Measurements from ENCODE around the gene ANKRD36.
"Not testable (repeated sequence)": the region's sequence is repeated elsewhere in the genome, so short reads cannot be mapped to it uniquely, and the experiment has no call there.

Gene ANKRD36

DNA sequence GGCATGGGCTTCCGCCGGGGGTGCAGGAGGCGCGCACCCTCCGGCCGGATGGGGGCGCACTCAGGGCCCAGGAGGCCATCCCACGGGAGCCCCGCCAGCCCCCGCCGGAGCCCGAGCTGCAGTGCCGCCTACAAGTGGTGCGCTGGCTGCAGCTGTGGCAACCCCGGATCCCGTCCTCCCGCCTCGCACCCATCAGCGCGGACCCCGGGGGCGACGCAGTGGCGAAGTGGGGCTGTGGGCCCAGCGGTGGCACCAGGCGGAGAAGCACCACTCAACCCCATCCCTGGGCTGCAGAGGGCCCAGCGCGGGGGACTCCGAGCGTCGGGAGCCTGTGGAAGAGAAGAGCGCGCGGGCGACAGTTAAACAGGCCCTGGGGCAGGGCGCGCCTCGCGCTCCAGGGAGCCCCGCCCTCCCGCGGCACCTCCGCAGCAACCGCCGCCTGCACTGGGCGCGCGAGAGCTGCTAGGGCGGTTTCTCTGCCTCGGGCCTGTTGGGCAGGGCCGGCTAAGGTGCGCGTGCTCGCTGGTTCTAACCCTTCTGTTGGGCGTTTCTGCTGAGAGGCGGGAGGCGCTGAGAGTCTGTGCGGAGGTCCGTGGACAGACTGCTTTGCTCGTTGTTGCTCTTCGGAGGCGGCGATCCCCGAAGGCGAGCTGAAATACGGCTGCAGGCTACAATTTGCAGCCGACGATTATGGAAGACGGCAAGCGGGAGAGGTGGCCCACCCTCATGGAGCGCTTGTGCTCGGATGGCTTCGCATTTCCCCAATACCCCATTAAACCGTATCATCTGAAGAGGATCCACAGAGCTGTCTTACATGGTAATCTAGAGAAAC, at the start of gene ANKRD36:
Gene ANKRD36 (plus strand): TSS at position 104 of the 832 bp plus-strand sequence. CDS start 587 bp downstream, at position 691.
- peak; percentile 86 for DNase-seq

DNA sequence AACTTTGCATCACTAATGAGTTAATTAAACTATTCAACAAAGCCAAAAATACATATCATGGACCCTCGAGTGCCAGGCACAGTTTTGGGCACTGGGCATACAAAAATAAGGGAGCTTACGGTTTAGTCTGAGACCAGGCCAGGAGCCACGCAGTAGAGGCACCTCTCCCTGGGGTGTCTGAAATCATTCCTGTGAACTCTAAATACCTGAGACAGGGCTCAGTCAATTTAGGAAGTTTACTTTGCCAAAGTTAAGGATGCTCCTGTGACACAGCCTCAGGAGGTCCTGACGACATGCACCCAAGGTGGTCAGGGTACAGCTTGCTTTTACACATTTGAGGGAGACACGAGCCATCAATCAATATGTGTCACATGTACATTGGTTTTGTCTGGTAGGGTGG, 46.9 kb upstream of the ANKRD36 start:
- DNase-seq: not testable (repeated sequence)

DNA sequence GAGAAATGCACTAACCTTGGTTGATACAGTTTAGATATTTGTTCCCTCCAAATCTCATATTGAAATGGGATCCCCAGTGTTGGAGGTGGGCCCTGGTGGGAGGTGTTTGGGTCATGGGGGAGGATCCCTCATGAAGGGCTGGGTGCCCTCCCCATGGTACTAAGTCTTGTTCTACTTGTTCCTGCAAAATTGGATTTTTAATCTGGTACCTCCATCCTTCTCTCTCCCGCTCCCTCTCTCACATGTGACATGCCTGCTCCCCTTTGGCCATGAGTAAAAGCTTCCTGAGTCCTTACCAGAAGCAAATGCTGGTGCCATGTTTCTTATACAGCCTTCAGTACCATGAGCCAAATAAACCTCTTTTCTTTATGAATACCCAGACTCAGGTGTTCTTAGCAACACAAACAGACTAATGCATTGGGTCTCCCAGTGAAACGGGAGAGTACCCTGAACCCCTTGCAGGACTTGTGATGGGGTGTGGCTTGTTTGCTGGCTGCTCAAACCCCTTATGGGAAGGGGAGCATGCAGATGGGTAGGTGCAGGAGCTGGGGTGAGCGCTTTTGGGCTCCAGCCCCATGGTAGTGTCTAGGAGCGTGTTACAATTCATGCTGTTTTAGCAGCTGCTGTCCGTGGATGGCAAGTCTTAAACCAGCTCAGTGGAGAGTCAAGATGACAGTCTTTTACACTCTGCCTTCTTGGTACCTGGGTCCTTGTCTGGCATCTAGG, 45.5 kb upstream of the ANKRD36 start:
- DNase-seq: no peak

DNA sequence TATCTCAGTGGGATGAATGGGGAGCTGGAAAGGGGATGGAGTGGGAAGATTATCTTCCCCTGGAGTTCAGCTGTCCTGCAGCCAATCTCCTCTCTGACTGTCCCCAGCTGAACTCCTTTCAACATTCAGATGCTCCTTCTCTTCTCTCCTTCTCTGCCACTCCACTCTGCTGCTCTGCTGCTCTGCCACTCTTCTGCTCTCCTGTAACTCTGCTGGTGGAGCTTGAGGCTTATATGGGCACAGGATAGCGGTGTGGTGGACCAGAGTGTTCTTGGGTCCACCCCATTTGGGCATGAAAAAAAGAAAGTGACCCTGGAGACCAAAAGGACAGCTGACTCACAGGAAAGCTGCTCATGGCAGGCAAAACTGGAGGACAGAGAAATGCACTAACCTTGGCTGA, 44.9 kb upstream of the ANKRD36 start:
- no peak for DNase-seq

DNA sequence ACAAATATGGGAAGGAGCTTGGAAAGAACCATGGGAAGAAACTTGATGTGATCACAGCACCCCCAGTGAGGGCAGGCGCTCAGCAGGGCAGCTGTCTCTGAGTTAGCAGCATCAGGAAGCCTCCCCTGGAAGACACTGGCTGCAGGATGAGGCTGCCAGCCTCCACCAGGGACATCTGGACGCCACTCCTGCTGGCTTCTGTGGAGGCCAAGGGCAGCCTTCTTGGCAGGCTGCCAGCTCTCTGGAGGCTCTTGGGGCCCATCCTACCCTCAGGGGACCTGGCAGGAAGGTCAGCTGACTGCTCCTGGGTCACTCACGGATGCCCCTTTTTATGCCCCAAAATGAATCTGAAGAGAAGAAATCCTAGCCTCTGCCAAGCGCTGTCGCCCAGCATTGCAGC, 44.2 kb upstream of the ANKRD36 start:
- DNase-seq: not testable (repeated sequence)

DNA sequence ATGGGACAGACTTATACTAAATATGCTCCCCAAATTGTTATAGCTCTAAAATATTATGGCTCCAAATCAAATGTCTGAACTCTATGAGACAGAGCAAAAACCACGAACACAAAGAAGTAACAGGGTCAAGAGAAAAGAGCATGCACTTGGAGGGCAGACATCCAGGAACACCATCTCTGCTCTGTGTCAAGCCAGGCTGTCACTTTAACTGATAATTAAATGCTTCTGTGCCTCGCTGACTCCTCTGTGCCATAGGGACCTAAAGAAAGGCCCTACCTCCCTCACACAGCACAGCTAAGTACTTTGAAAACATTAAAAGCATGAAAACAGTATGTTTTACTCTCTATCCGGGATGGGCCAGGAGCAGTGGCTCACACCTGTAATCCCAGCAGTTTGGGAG, 42.0 kb upstream of the ANKRD36 start:
- DNase-seq: not testable (repeated sequence)

DNA sequence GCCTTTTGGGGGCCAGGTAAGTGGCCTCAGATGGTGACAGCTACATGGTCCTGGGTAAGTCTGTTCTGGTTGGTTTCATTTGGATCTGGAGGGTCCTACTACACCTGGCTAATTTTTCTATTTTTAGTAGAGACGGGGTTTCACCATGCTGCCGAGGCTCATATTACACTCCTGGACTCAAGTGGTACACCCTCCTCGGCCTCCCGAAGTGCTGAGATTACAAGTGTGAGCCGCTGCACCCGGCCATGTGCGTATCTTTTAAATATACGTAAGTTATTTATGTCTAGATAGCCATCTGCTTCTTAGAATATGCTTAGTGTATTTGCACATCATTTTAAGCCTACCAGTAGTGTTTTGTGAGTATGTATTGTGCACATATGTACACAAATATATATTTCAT, 35.7 kb upstream of the ANKRD36 start:
- not testable (repeated sequence) for DNase-seq

DNA sequence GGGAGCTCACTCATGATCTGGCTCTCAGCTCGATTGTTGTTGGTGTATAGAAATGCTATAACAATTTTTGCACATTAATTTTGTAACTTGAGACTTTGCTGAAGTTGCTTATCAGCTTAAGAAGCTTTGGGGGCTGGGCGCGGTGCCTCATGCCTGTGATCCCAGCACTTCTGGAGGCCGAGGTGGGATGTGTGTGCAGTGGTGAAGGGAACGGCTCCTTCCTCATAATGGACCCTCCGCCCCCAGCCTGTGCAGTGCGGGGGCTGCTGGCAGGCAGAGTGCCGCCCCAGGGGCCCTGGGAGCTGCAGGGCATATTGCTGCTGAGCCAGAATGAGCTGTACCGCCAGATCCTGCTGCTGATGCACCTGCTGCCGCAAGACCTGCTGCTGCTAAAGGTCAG, 32.1 kb upstream of the ANKRD36 start:
- not testable (repeated sequence) for DNase-seq

DNA sequence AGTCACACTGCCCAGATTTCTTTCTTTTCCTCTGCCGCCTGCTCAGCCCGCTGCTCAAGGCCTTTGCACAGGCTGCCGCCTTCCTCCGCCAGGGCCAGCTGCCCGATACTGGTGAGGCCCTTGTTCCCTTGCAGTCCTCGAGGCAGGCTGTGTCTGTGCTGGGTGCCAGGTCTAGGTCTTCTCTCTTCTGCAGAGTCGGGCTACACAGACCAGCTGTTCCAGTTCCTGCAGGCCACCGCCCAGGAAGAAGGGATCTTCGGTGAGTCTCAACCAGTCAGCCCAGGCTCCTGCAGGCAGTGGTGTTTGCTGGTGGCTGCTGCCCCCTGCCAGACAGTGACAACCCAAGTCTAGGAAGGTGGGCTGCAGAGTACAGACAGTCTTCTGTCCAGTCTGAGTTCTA, 30.7 kb upstream of the ANKRD36 start:
- not testable (repeated sequence) for DNase-seq

DNA sequence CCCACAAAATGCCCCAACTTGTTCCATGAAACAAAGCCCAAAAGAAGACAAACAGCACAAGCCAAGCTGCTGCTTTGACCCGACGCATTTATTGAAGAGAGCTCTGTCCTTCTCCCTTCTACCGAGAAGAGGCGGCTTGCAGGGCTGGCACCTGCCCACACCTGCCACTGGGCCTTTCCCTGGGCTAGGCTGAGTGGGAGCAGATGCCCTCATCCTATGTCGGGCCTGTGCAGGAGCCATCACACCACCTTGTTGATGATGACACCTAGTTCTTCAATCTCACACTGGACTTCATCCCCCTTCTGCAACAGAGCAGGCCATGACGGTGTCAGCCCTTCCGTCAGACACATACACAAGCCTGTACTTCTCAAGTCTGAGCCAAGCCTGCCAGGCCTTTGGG, 29.4 kb upstream of the ANKRD36 start:
- DNase-seq: not testable (repeated sequence)

DNA sequence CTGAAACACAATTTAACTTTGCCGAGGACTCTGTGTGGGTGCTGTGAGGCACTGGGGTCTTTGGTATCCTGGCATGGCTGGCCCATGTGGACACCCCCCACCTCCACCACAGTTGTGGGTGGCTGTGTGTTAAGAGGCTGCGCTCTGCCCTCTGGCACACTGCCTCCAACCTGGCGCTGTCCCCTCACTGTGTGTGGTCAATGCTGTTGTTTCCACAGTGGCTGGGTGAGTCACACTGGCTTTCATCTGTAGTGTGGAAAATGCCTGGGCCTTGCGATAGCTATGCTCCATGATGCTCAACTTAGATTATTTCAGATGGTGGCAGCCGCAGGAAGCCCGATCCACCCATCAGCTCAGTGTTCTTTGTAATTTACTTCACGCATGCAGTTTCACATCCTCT, 27.9 kb upstream of the ANKRD36 start:
- not testable (repeated sequence) for DNase-seq

DNA sequence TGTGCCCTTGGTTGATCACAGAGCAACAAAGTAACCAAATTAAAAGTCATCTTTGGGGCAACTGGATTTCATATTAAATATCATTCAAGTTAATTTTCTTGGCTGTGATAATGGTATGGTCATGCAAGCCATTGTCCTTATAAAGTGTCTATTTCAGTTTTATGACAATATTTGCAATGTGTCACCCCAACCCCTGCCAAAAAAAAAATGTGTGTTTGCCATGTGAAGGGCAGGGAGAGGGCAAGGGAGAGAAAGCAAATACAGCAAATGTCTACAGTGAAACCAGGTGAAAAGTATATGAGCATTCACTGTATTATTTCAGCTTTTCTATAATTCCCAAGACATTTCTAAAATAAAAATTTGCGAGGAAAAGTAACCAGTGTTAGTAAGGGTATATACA, 24.2 kb upstream of the ANKRD36 start:
- not testable (repeated sequence) for DNase-seq

DNA sequence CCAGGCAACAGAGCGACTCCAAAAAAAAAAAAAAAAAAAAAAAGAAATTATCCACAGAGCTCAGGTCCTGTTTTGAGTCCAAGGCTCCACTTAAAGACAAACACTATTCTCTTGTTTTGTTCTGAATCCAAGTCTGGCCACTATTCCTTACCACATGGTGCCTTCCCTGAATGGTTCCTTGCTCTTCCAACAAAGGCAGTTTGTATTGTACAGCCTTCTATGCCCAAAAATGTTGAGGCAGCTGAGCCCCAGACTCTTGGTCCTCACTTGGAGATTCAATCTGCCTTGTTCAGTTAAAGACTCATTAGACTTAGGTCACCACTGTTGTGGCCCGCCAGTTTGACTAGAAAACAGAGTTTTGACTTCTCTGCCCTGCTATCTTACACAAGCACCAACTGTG, 20.0 kb upstream of the ANKRD36 start:
- not testable (repeated sequence) for DNase-seq

DNA sequence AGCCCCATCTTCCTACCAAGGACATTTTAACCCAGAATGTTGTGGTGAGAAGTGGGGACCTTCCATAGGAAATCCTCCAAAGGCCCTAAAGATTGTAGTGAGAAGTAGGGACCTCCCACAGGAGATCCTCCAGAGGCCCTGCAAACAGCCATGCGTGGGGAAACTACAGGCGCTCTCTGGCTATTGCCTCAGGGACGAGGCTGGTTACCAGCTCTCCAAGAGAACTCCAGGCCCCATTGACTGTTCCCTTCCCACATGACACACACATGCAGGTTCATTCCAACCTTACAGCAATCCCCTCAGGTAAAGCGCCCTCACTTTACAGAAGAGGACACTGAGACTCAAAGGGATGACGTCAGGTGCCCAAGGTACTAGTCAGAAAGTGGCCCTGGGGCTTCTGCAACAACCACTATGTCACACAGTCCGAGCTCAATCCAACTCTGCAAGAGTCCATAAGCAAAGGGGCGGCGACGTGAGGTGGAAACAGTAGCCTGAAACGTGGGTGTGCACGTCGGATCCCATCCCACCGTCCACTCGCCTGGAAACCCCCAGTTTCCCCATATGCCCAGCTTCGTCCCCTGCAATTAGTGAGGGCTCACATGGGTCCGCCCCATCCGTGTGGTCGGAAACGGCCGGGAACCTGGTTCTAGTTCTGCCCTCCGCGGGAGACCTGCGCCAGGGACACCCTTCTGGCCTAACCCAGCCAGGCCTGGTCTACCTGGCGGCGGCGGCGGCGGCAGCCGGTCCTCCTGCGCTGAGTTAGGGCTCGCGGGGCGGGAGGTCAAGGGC, 18.8 kb upstream of the ANKRD36 start:
- DNase-seq: not testable (repeated sequence)

DNA sequence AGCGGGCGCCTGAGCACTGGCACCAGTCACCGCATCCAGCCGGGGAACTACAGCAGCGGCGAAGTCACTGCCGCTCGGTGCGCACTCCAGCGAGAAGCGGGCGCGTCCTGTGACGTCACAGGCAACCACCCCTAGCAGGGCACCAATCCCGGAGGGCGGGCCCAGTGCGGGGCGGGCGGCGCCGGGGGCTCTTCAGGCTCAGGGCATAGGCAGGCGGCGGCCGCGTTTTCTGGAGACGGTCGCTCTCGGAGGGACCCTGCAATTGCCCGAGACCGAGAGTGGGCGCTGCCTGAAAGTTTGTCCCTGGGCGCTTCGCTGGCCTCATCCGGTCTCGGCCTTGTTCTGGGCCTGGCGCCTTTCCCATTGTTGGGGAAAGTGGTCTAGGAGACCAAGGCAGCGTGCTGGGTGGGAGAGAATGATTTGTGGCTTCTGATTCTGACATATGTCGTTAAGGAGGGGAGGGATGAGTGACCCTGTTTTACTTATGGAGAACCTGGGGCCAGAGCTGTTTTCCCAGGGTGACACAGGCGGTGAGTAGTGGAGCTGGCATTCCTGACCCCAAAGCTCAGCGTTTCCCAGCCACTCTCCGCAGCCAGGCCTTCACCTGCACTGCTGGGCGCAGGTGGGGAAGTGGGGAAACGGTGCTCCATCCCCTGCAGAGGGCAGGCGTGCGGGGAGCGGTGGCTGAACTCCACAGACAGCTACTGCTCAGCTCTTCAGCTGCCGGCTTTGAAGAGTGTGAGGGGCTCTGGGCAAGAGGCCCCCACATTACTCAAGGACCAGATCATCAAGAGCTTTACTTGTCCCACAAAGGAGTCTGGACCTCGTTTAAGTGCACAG, 18.0 kb upstream of the ANKRD36 start, which contains the start of gene FAHD2B:
Gene FAHD2B (minus strand): TSS at position 111 of the 840 bp plus-strand sequence. CDS start 3,176 bp downstream, outside the sequence.
- peak; percentile 88 for DNase-seq

DNA sequence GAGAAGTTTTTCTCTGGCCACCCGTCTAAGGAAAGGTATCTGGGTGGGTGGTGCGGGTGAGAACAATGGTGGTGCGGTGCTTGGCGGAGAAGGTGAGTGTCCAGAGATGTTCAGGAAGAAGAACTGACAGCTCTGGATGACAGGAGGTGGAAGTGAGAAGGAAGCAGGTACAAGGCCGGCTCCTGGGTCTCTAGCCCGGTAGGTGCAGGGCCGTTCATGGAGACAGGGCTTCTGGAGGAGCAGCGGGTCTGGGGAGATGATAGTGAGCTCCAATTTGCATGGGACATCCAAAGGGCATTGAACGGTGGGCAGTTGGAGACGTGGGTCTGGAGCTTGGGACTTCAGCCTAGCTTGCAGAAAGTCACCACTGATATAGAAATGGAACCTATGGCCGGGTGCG, 17.3 kb upstream of the ANKRD36 start:
- no peak for DNase-seq

DNA sequence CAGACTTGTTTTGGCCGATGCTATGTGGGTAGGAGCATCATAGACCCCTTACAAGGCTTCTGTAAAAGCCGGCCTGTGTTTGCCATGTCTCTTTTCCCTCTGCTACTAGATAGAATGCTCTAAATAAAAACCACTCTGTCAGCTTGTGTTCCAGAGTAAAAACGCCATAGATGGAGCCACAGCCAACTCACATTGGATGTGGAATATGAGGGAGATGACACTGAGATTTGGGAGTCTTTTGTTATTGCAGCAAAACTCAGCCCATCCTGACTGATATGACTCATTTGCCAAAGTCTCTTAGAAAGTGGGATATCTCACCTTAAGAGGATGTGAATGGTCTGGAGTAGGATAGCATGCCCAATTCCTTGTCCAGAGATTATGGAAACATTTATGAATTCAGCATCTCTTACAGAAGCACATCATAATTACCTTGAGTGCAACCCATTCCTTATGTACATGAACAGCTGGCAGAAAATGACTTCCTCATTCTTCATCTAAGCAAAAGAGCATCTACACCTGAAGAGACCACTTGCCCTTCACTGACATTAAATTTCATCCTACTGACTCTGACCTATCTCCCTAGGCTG, 14.1 kb upstream of the ANKRD36 start:
- DNase-seq: not testable (repeated sequence)

DNA sequence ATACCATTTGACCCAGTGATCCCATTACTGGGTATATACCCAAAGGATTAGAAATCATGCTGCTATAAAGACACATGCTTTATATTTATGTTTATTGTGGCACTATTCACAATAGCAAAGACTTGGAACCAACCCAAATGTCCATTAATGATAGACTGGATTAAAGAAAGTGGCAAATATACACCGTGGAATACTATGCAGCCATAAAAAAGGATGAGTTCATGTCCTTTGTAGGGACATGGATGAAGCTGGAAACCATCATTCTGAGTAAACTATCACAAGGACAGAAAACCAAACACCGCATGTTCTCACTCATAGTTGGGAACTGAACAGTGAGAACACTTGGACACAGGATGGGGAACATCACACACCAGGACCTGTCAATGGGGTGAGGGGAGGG, 6.1 kb upstream of the ANKRD36 start:
- DNase-seq: not testable (repeated sequence)

DNA sequence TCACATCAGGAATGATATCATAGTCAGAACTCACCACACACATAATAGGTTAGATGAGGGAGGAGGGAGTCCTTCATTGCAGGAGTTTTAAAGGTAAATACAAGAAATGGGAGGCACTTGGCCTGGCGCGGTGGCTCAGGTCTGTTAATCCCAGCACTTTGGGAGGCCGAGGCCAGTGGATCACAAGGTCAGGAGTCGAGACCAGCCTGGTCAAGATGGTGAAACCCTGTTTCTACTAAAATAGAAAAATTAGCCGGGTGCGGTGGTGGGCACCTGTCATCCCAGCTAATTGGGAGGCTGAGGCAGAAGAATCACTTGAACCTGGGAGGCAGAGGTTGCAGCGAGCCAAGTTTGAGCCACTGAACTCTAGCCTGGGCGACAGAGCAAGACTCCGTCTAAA, 1.7 kb upstream of the ANKRD36 start:
- not testable (repeated sequence) for DNase-seq

DNA sequence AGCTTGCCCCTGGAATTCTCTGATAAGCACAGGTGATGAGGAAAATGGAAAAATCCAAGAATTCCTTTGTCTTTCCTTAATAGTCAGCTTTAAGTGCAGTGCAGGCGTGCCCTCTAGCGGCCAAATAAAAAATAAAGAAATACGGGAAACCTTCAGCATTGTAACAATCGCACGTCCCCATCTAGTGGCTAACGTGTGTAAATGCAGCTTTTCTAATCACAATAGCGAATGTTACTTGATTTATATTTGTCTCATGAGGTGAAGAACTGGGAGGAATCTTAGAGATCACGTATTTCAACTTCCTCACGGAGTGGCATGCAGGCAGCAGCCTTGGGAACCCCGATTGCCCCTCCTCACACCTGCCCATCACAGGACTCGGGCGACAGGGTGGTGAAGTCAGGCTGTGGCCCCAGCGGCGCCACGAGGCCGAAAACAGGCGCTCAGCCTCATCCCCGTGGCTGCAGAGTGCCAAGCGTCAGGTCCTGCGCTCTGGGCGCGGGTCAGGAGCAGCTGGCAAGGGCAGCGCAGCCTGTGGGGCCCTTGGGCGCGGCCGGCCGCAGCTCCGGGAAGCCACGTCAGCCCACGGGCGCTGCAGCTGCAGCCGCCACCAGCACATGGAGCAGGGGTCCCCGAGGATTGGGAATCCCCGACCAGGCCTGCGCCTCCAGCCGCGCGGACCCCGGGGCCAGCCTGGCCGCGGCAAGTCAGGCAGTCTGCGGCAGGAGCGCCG, 468 bp upstream of the ANKRD36 start:
- DNase-seq: peak; percentile 78

DNA sequence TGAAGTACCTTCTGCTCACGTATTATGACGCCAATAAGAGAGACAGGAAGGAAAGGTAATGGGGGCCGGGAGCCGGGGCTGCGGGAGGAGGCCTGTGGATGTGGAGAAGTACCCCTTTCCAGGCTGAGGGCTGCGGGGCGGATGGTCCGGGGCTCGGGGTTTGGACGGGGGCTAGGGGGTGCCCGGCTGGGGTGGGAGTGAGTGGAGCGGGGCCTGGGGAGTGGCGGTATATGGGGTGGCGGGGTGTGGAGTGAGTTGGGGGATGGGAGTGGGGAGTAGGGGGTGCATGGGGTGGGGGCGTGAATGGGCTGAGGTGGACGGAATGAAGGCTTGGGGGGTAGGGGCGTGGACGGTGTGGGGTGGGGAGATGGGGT, 916 bp downstream of the ANKRD36 start:
- DNase-seq: not testable (repeated sequence)

Data from CD4-positive, alpha-beta T cell treated with Interleukin-12 subunit alpha and Interleukin-12 subunit beta, for 1 hour (primary cell).